ENCODE measurements around the gene ZNF433. TPM values are rescaled to one million over a fixed set of nuclear protein-coding genes. Genes with fewer than 3 reads are reported as not detected.

ZNF433 gene
- total and polyA plus RNA-seq, 8 donors = 4.4 to 20.6 (median 15.5) TPM

DNA sequence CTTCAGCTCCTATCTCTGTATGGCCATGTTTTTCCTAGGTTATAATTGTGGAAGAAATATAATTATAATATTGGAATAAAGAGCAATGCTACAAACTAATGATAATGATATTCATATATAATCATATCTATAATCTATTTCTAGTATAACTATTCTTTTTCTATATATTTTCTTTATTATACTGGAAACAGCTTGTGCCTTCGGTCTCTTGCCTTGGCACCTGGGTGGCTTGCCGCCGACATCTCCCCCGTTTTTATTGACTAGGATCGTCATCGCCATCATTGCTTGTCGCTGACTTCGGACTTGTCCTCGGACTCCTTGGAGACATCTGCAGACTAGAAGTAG lies 46.4 kb downstream of the ZNF433 start:
- Histone ChIP-seq H3K27ac (peak overlapping the region; percentile 91 to 93), H3K4me3 (peak overlapping the region in 1 of 2 donors; percentile 79), H3K4me1 (peaks cover 0 to 23% of the 10 kb centered on the region in 2 donors), H3K9me3 (no peaks in the 10 kb centered on the region), H3K27me3 (no peaks in the 10 kb centered on the region), H3K36me3 (no peaks in the 10 kb centered on the region)
- DNase-seq = no peak
- intact Hi-C loops (cut with DNase I) = loop anchor here in 1 of 2 donors (5.0 kb wide), 1 partner anchor 107 kb away; no protein-coding TSS in a partner anchor
- ATAC-seq = no peak
- TF ChIP-seq, protein P1, sequence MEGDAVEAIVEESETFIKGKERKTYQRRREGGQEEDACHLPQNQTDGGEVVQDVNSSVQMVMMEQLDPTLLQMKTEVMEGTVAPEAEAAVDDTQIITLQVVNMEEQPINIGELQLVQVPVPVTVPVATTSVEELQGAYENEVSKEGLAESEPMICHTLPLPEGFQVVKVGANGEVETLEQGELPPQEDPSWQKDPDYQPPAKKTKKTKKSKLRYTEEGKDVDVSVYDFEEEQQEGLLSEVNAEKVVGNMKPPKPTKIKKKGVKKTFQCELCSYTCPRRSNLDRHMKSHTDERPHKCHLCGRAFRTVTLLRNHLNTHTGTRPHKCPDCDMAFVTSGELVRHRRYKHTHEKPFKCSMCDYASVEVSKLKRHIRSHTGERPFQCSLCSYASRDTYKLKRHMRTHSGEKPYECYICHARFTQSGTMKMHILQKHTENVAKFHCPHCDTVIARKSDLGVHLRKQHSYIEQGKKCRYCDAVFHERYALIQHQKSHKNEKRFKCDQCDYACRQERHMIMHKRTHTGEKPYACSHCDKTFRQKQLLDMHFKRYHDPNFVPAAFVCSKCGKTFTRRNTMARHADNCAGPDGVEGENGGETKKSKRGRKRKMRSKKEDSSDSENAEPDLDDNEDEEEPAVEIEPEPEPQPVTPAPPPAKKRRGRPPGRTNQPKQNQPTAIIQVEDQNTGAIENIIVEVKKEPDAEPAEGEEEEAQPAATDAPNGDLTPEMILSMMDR (IDR thresholded peaks at IDR 0.05) = no peak

GRCh38 chr19:11987405-11988281 lies 47.8 kb downstream of the ZNF433 start:
- Histone ChIP-seq H3K4me3 (peak overlapping the region; percentile 79 to 93), H3K9me3 (peaks cover 0 to 4% of the 10 kb centered on the region in 2 donors), H3K4me1 (peaks cover 0 to 23% of the 10 kb centered on the region in 2 donors), H3K27me3 (no peaks in the 10 kb centered on the region), H3K36me3 (no peaks in the 10 kb centered on the region), H3K27ac (peak overlapping the region; percentile 91 to 93)
- ATAC-seq = peak; percentile 99
- peak; percentile 88 to 98 (median 96) for DNase-seq
- intact Hi-C loops (cut with DNase I) = loop anchor here in 1 of 2 donors (5.0 kb wide), 1 partner anchor 105 kb away; no protein-coding TSS in a partner anchor
- TF ChIP-seq, protein P1 (IDR thresholded peaks at IDR 0.05) = no peak

DNA sequence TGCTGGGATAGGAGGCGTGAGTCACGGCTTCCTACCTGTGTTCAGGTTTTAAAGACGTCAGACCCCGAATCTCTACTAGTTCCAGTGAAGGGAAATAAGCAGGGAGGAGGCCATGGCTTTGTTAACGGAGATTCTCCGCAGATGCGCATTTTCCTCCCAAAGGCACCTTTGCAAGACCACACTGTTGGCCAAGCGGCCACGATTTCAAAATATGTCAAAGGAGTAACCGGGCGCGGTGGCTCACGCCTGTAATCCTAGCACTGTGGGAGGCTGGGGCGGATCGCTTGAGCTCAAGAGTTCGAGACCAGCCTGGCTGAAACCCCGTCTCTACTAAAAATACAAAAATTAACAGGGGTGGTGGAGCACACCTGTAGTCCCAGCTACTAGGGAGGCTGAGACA lies 48.7 kb downstream of the ZNF433 start:
- no peaks in the 10 kb centered on the region for H3K27me3 ChIP-seq
- TF ChIP-seq, protein P1 (IDR thresholded peaks at IDR 0.05) = no peak
- peaks cover 0 to 23% of the 10 kb centered on the region in 2 donors for H3K4me1 ChIP-seq
- no peak for ATAC-seq
- H3K27ac ChIP-seq = peak overlapping the region in 1 of 2 donors; percentile 93
- H3K4me3 ChIP-seq = no peak overlapping the region
- DNase-seq = no peak
- intact Hi-C loops (cut with DNase I) = loop anchor here in 1 of 2 donors (5.0 kb wide), 1 partner anchor 104 kb away; no protein-coding TSS in a partner anchor
- H3K36me3 ChIP-seq = no peaks in the 10 kb centered on the region
- peaks cover 0 to 13% of the 10 kb centered on the region in 2 donors for H3K9me3 ChIP-seq

GRCh38 chr19:11984986-11985385 lies 50.5 kb downstream of the ZNF433 start:
- intact Hi-C loops (cut with DNase I) = loop anchor here in 1 of 2 donors (5.0 kb wide), 1 partner anchor 103 kb away; no protein-coding TSS in a partner anchor

More at GRCh38 chr19:11984986-11985385, 50.5 kb downstream of the ZNF433 start:
- DNase-seq = no peak
- peaks cover 0 to 23% of the 10 kb centered on the region in 2 donors for H3K4me1 ChIP-seq
- no peak for ATAC-seq
- no peak overlapping the region for H3K4me3 ChIP-seq
- H3K36me3 ChIP-seq = no peaks in the 10 kb centered on the region
- no peak overlapping the region for H3K27ac ChIP-seq
- TF ChIP-seq, protein P1 (IDR thresholded peaks at IDR 0.05) = no peak
- H3K9me3 ChIP-seq = peaks cover 0 to 31% of the 10 kb centered on the region in 2 donors
- H3K27me3 ChIP-seq = no peaks in the 10 kb centered on the region

Measured in left lung (tissue), 10 donors.